ENCODE data around the gene STAG1.

STAG1 gene

DNA sequence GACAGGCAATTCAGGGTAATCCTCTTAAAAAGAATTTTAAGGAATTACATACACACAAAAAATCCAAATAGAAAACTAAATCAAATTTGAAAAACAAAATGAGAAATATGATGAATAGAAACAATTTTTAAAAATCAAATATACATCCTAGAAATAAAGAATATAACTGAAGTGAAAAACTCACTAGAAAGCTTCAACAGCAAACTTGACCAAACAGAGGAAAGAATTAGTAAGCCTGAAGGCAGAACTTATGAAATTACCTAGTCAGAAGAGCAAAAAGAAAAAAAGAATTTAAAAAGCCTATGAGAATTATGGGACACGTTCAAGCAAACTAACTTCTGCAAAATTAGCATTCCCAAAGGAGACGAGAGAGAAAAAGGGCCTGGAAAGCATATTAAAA, 296.0 kb downstream of the STAG1 start:
- no peak for DNase-seq (ENCODE audit: low read depth in 1 of 2, low spot score in 1 of 2)
- Histone ChIP-seq H3K27me3 (ENCODE audit: insufficient read depth, poor library complexity, severe bottlenecking) (no peaks in the 10 kb centered on the region), H3K27ac (replicated peaks) (no peak overlapping the region), H3K4me3 (replicated peaks; ENCODE audit: insufficient read depth, low read length) (no peak overlapping the region)
- TF ChIP-seq GABPA (IDR thresholded peaks at IDR 0.05; ENCODE audit: low read depth) (no peak), SPI1 (IDR thresholded peaks at IDR 0.05; ENCODE audit: borderline replicate concordance, low read depth) (no peak), POLR2AphosphoS5 (IDR thresholded peaks at IDR 0.05; ENCODE audit: low read depth) (no peak)
- TF ChIP-seq, protein P1, sequence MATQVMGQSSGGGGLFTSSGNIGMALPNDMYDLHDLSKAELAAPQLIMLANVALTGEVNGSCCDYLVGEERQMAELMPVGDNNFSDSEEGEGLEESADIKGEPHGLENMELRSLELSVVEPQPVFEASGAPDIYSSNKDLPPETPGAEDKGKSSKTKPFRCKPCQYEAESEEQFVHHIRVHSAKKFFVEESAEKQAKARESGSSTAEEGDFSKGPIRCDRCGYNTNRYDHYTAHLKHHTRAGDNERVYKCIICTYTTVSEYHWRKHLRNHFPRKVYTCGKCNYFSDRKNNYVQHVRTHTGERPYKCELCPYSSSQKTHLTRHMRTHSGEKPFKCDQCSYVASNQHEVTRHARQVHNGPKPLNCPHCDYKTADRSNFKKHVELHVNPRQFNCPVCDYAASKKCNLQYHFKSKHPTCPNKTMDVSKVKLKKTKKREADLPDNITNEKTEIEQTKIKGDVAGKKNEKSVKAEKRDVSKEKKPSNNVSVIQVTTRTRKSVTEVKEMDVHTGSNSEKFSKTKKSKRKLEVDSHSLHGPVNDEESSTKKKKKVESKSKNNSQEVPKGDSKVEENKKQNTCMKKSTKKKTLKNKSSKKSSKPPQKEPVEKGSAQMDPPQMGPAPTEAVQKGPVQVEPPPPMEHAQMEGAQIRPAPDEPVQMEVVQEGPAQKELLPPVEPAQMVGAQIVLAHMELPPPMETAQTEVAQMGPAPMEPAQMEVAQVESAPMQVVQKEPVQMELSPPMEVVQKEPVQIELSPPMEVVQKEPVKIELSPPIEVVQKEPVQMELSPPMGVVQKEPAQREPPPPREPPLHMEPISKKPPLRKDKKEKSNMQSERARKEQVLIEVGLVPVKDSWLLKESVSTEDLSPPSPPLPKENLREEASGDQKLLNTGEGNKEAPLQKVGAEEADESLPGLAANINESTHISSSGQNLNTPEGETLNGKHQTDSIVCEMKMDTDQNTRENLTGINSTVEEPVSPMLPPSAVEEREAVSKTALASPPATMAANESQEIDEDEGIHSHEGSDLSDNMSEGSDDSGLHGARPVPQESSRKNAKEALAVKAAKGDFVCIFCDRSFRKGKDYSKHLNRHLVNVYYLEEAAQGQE (IDR thresholded peaks at IDR 0.05; ENCODE audit: insufficient replicate concordance, low read depth), result no peak
- TF ChIP-seq, protein P2, sequence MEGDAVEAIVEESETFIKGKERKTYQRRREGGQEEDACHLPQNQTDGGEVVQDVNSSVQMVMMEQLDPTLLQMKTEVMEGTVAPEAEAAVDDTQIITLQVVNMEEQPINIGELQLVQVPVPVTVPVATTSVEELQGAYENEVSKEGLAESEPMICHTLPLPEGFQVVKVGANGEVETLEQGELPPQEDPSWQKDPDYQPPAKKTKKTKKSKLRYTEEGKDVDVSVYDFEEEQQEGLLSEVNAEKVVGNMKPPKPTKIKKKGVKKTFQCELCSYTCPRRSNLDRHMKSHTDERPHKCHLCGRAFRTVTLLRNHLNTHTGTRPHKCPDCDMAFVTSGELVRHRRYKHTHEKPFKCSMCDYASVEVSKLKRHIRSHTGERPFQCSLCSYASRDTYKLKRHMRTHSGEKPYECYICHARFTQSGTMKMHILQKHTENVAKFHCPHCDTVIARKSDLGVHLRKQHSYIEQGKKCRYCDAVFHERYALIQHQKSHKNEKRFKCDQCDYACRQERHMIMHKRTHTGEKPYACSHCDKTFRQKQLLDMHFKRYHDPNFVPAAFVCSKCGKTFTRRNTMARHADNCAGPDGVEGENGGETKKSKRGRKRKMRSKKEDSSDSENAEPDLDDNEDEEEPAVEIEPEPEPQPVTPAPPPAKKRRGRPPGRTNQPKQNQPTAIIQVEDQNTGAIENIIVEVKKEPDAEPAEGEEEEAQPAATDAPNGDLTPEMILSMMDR (IDR thresholded peaks at IDR 0.05; ENCODE audit: insufficient read depth, low read length), result no peak

DNA sequence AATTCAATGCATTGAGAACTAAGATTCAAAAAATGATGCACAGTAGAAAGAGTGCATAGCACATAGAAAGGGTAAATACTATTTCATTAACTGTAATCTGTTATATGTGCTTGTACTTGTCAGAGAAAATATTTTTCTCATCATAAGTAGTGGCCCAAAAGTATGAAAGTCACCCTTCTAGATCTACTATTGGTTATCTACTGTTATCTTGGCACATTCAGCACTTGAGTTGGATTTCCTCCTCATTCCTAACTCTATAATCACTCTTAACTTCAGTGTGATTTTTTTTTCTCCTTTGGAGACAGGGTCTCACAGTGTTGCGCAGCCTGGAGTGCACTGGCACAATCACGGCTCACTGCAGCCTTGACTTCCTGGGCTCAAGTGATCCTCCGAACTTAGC, 307.6 kb downstream of the STAG1 start:
- H3K27ac ChIP-seq (replicated peaks), result no peak overlapping the region
- H3K27me3 ChIP-seq (ENCODE audit: insufficient read depth, poor library complexity, severe bottlenecking), result no peaks in the 10 kb centered on the region
- no peak overlapping the region for H3K4me3 ChIP-seq (replicated peaks; ENCODE audit: insufficient read depth, low read length)
- TF ChIP-seq SPI1 (IDR thresholded peaks at IDR 0.05; ENCODE audit: borderline replicate concordance, low read depth) (no peak), GABPA (IDR thresholded peaks at IDR 0.05; ENCODE audit: low read depth) (no peak), POLR2AphosphoS5 (IDR thresholded peaks at IDR 0.05; ENCODE audit: low read depth) (no peak)
- TF ChIP-seq, protein P2 (IDR thresholded peaks at IDR 0.05; ENCODE audit: insufficient read depth, low read length), result no peak
- TF ChIP-seq, protein P1 (IDR thresholded peaks at IDR 0.05; ENCODE audit: insufficient replicate concordance, low read depth), result no peak
- DNase-seq (ENCODE audit: low read depth in 1 of 2, low spot score in 1 of 2), result no peak

DNA sequence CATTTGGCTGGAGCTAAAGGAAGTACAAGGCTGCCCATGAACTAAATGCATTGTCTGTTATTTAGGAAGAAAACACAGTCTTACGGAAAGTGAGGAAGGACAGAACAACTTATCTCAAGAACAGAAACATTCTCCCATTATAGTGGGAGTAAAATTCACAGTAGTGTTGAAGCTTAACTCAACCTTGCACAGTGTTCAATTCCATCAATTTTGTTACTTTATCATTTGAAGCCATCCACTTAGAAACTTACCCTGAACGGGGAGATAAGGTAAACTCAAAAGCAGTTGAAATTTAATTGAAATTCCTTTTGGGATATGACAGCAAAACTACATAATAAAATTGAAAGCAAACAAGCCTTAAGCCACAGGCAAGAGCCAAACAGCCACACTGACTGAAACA, 315.1 kb downstream of the STAG1 start:
- DNase-seq (ENCODE audit: low read depth in 1 of 2, low spot score in 1 of 2), result no peak
- Histone ChIP-seq H3K27me3 (ENCODE audit: insufficient read depth, poor library complexity, severe bottlenecking) (no peaks in the 10 kb centered on the region), H3K4me3 (replicated peaks; ENCODE audit: insufficient read depth, low read length) (no peak overlapping the region), H3K27ac (replicated peaks) (no peak overlapping the region)
- TF ChIP-seq, protein P2 (IDR thresholded peaks at IDR 0.05; ENCODE audit: insufficient read depth, low read length), result no peak
- TF ChIP-seq POLR2AphosphoS5 (IDR thresholded peaks at IDR 0.05; ENCODE audit: low read depth) (no peak), SPI1 (IDR thresholded peaks at IDR 0.05; ENCODE audit: borderline replicate concordance, low read depth) (no peak), GABPA (IDR thresholded peaks at IDR 0.05; ENCODE audit: low read depth) (no peak)
- TF ChIP-seq, protein P1 (IDR thresholded peaks at IDR 0.05; ENCODE audit: insufficient replicate concordance, low read depth), result no peak
